NCI-H2081 (cell line): ENCODE results near the gene OPCML.
A peak's percentile ranks its signal among the peaks of the same experiment; 100 is the strongest.

Experiments used
- DNase-seq, 2 experiments: peaks; one replicate each; lab custom pipeline; 2025; lab: John Stamatoyannopoulos, UW

Gene OPCML

GRCh38 chr11:133034929-133035328 lies 497.4 kb downstream of the OPCML start:
- no peak for DNase-seq

GRCh38 chr11:133029107-133029506 lies 503.2 kb downstream of the OPCML start:
- DNase-seq, result no peak

GRCh38 chr11:133026952-133027351 lies 505.3 kb downstream of the OPCML start:
- no peak for DNase-seq

GRCh38 chr11:133024301-133024700 lies 508.0 kb downstream of the OPCML start:
- DNase-seq, result no peak

- DNase-seq, result no peak
Measured at GRCh38 chr11:133023232-133023631, 509.1 kb downstream of the OPCML start.

- no peak for DNase-seq
Measured at GRCh38 chr11:133021553-133021952, 510.7 kb downstream of the OPCML start.

GRCh38 chr11:133020372-133020714 lies 512.0 kb downstream of the OPCML start:
- no peak for DNase-seq

GRCh38 chr11:133019545-133020371 lies 512.5 kb downstream of the OPCML start:
- DNase-seq, result no peak

GRCh38 chr11:133015457-133015856 lies 516.8 kb downstream of the OPCML start:
- no peak for DNase-seq

GRCh38 chr11:133014337-133014736 lies 518.0 kb downstream of the OPCML start:
- no peak for DNase-seq

GRCh38 chr11:133012803-133013202 lies 519.5 kb downstream of the OPCML start:
- DNase-seq, result no peak

- DNase-seq, result no peak
Measured at GRCh38 chr11:133011604-133012003, 520.7 kb downstream of the OPCML start.

- no peak for DNase-seq
Measured at GRCh38 chr11:133007027-133007584, 525.2 kb downstream of the OPCML start.

- no peak for DNase-seq
Measured at GRCh38 chr11:133004369-133004768, 527.9 kb downstream of the OPCML start.

GRCh38 chr11:132999516-132999915 lies 532.8 kb downstream of the OPCML start:
- DNase-seq, result no peak

- DNase-seq, result no peak
Measured at GRCh38 chr11:132999031-132999430, 533.3 kb downstream of the OPCML start.

- no peak for DNase-seq
Measured at GRCh38 chr11:132997396-132997795, 534.9 kb downstream of the OPCML start.

GRCh38 chr11:132994966-132995365 lies 537.3 kb downstream of the OPCML start:
- DNase-seq, result no peak

- DNase-seq, result peak; percentile 54 to 78
Measured at GRCh38 chr11:132993991-132994502, 538.3 kb downstream of the OPCML start.

- peak in 1 of 2 experiments; percentile 48 for DNase-seq
Measured at GRCh38 chr11:132992838-132993631, 539.3 kb downstream of the OPCML start.

GRCh38 chr11:132988411-132988810 lies 543.9 kb downstream of the OPCML start:
- no peak for DNase-seq

GRCh38 chr11:132987936-132988335 lies 544.4 kb downstream of the OPCML start:
- DNase-seq, result no peak

GRCh38 chr11:132983641-132983978 lies 548.7 kb downstream of the OPCML start:
- no peak for DNase-seq
